ENCODE data around the gene EIF6.

DNA sequence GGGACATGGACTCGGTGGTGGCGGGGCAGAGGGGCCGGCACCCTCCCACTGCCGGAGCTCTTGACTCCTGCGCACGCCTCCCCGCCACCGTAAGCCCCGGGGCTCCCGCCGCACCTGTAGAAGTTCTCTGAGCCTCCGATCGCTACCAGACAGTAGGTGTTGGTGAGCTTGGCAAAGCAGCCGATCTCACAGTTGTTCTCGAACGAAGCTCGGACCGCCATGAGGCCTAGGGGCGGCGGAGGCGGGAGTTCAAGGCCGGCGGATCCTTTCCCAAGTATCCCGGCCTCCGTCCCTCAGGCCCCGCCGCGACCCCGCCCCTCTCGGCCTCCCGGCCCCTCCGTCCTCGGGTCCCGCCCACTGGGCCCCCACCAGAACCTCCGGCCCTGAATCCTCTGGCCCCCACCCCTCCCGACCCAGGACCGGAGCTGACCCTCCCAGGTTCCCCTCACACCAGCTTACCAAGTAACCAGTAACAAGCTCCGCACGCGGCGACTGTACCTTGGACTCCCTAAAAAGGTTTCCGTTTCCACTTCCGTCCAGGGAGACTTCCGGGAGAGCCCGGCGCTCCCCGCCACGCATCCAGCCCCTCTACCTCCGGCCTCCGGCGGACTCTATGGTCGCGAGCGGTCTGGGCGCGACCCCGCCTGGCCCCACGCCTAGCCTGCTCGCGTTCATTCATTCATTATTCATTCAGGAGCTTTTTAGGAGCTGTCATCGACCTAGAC lies at the start of gene EIF6:
- TF ChIP-seq POLR2A (IDR thresholded peaks at IDR 0.05; ENCODE audit: low read depth, low read length) = peak; percentile 86
- peak; percentile 86 for TF ChIP-seq POLR2AphosphoS5 (IDR thresholded peaks at IDR 0.05; ENCODE audit: low read depth, low read length)

All from GM12892 (cell line).